GM18517 (cell line): ENCODE results near the gene AQP12B.

Experiments
- ATAC-seq: cut with Tn5 transposase; IDR thresholded peaks from one replicate; pipeline ENCODE4 v1.9.1; 2021; ENCODE audit warnings: mild to moderate bottlenecking, moderate library complexity; ENCODE audit not compliant: unreplicated experiment

AQP12B gene

DNA sequence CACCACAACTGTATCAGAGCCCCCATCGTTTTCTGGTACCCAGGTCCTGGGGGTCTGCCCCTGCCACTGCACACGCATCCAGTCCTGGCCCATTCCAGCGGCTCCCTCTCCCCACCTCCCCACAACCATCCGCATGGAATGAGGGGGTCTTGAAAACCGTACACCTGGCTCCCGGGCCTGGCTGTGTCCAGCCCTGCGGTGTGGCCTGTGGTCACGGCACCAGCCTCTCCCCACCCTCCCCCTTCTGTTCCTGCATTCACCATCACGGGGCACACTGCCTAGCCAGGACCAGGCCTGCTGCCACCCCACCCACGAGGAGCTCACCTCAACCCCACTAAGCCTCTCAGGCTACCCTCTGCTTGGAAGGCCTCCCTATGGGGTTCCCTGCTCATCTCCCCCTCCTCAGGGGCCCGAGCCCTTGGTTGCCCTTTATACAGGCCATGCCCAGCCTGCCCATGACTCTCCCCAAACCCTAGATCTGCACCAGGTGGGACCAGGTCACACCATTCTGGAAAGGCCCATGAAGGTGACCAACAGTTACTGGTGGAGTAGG, 46.0 kb downstream of the AQP12B start:
- ATAC-seq, result no peak

DNA sequence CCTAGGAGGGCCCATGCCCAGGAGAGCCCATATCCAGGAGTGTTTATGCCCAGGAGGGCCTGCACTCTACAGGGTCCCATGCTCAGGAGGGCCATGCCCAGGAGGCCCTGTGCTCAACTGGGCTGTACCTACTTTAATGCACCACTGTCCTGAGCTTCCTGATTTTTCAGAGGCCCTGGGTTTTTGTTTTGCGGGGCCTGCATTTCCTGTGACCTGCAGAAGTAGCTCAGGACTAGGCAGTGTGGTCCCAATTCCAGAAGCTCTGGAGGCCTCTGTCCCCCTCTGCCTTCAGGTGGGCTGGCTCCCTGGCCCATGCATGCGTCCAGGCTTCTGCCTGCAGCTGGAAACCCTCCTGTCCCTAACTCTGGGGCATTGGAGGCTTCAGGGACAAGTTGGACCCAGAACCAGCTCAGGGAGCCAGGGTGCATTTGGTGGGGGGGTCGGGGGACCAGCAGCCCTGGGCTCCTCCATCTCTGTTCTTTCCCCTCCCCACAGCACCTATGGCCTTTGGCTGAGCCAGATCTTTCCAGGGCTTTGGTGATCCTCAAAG, 46.6 kb downstream of the AQP12B start:
- no peak for ATAC-seq

DNA sequence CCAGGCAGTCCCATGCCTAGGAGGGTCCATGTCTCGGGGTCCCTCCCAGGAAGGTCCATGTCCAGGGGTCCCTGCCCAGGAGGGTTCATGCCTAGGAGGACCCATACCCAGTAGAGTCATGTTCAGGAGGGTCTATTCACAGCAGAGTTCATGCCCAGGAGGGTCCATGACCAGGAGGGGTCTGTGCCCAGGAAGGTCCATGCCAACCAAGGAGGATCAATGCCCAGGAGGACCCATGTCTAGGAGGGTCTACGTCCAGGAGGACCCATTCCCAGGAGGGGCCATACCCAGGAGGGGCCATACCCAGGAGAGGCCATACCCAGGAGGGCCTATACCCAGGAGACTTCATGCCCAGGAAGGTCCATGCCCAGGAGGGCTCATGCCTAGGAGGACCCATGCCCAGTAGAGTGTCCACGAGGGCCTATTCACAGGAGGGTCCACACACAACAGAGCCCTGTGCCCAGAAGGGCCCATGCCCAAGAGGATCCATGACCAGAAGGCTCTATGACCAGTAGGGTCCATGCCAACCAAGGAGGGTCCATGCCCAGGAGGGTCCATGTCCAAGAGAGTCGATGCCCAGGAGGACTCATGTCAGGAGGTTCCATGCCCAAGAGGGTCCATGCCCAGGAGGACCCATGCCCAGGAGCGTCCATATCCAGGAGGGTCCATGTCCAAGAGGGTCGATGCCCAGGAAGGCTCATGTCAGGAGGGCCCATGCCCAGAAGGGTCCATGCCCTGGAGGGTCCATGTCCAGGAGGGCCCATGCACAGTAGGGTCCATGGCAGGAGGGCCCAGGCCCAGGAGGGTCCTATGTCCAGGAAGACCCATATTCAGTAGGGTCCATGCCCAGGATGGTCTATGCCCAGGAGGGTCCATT, 47.3 kb downstream of the AQP12B start:
- no peak for ATAC-seq

DNA sequence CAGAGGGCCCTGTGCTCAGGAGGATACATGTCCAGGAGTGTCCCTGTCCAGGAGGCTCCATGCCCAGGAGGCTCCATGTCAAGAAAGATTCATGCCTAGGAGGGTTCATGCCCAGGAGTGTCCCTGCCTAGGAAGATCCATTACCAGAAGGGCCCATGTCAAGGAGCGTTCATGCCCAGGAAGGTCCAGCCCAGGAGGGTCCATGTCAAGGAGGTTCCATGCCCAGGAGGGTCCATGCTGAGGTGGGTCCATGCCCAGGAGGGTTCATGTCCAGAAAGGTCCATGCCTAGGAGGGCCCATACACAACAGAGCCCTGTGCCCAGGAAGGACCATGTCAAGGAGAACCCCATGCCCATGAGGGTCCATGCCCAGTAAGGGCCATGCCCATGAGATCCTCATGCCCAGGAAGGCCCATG, 50.4 kb downstream of the AQP12B start:
- ATAC-seq, result no peak

DNA sequence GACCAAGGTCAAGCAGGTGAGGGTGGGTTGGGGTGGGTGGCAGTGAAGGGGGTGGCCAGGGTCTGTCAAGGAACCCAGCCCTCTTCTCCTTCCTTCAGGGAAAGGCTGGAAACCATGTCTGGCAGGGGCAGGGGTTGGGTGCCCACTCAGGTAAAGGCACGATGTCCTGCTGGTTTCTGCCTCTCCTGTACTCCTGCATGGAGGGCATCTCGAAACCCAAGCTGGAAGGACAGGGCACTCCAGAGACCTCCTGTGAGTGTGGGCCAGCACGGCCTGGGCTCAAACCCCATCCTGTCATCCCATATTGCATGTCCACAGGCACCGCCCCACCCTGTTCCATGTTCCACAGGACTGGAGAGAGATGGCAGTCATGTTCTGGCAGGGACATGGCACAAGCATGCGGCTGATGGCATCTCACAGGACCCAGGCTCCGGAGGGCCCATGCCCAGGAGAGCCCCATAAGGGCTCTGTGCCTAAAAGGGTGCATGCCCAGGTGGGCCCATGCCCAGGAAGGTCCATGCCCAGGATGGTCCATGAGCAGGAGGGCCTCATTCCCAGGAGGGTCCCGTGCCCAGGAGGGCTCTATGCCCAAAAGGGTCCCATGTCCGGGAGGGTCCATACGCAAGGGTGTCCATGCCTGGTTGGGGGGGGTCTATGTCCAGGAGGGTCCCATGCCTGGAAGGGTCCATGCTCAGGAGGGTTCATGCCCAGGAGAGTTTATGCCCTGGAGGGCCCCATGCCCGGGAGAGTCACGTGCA, 51.0 kb downstream of the AQP12B start:
- ATAC-seq, result no peak

DNA sequence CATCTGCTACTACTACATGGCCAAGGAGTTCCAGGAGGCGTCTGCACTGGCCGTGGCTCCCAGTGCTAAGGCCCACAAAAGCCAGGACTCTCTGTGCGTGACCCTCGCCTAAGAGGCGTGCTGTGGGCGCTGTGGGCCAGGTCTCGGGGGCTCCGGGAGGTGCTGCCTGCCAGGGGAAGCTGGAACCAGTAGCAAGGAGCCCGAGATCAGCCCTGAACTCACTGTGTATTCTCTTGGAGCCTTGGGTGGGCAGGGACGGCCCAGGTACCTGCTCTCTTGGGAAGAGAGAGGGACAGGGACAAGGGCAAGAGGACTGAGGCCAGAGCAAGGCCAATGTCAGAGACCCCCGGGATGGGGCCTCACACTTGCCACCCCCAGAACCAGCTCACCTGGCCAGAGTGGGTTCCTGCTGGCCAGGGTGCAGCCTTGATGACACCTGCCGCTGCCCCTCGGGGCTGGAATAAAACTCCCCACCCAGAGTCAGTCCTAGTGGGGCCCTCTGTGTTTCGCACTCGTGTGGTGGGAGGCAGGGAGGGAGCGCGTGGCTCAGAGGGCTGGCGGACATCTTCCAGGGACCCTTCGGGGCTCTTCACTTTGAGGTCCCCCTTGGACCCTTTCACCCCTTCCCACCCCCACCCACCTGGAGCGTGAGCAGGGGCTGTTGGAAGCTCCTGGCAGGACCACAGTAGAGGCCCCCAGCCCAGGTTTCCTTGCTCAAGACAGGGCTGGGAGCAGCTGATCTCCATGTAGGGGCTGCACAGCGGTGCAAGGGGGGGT, 51.7 kb downstream of the AQP12B start:
- ATAC-seq, result no peak

DNA sequence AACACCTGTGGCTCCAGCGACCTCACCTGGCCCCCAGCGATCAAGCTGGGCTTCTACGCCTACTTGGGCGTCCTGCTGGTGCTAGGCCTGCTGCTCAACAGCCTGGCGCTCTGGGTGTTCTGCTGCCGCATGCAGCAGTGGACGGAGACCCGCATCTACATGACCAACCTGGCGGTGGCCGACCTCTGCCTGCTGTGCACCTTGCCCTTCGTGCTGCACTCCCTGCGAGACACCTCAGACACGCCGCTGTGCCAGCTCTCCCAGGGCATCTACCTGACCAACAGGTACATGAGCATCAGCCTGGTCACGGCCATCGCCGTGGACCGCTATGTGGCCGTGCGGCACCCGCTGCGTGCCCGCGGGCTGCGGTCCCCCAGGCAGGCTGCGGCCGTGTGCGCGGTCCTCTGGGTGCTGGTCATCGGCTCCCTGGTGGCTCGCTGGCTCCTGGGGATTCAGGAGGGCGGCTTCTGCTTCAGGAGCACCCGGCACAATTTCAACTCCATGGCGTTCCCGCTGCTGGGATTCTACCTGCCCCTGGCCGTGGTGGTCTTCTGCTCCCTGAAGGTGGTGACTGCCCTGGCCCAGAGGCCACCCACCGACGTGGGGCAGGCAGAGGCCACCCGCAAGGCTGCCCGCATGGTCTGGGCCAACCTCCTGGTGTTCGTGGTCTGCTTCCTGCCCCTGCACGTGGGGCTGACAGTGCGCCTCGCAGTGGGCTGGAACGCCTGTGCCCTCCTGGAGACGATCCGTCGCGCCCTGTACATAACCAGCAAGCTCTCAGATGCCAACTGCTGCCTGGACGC, 52.5 kb downstream of the AQP12B start:
- no peak for ATAC-seq

DNA sequence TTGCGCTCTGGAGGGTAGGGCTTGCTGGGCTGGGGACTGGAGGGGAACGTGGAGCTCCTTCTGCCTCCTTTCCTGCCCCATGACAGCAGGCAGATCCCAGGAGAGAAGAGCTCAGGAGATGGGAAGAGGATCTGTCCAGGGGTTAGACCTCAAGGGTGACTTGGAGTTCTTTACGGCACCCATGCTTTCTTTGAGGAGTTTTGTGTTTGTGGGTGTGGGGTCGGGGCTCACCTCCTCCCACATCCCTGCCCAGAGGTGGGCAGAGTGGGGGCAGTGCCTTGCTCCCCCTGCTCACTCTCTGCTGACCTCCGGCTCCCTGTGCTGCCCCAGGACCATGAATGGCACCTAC, 53.1 kb downstream of the AQP12B start:
- no peak for ATAC-seq

DNA sequence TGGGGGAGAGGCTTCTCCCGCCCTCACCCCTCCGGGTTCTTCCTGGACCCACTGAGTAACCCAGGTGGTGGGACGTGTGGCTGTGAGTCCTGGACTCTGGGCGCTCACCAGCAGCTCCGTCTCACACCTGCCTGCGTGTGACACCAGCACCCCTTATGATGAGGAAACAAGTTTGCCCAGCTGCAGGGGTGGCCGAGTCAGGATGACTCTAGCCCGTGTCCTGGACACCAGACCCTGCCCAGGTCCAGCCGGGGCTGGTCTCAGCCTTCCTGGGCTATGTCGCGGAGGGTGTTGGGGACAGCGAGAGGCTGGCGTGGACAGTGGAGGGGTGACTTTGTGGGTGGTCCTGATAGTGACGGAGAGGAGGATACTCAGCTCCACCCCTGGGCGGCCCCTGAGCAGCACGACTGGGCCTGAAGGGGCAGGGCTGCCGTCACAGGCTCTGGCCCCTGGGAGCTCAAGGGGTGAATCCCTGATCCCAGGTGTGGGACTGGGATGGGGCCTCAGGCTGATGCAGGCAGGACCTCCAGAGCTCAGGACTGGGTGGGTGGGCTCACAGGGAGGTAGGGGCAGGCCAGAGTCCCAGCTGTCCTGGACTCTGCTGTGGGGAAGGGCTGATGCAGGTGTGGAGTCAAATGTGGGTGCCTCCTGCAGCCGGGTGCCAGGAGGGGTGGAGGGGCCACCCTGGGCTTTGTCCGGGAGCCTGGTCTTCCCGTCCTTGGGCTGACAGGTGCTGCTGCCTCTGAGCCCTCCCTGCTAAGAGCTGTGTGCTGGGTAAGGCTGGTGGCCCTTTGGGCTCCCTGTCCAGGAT, 53.7 kb downstream of the AQP12B start:
- ATAC-seq, result no peak

DNA sequence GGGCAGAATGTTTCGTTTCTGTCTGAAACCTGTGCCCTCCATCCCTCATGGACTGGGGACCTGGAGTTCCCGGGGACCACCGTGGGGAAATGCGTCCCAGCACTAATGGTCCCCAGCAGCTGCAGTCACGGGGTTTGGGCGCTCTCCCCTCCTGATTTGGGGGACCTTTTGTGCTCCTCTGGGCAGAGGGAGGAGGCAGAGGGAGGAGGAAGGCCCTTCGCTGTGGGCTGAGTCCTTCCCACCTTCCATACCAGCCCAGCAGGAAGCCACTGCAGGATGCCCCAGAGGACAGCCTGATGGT, 54.2 kb downstream of the AQP12B start:
- no peak for ATAC-seq

DNA sequence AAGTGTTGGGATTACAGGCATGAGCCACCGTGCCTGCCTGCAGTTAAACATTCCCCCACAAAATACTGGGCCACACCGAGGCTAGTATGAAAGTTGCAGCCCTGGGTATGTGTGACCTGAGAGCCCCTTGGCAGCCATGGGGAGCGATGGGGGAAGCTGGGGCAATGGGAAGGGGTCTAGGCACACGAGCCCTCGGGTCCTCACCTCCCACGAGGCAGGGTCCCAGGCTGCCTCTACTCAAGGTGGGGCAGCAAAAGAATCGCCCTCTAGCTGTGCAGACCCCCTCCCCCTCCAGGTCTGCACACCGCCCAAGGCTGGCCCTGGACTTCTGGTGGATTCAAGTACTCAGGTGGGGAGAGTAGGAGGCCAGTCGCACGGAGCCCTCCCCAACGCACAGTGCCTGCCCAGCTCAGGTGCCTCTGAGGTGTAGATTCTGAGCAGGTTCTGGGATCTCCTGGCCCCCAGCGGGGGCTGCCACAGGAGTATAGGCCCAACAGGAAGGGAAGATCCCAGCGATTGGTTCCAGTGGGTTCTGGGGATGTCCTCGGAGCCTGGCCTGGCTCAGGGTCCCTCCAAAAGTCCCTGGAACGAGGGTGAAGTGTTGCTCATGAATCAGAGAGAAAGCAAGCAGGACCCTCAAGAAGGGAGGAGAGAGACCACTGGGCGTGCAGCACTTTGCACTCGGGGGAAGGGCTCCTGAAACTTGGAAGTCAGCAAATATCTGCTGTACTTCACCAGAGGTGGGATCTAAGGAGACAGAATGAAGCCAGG, 54.8 kb downstream of the AQP12B start:
- no peak for ATAC-seq

DNA sequence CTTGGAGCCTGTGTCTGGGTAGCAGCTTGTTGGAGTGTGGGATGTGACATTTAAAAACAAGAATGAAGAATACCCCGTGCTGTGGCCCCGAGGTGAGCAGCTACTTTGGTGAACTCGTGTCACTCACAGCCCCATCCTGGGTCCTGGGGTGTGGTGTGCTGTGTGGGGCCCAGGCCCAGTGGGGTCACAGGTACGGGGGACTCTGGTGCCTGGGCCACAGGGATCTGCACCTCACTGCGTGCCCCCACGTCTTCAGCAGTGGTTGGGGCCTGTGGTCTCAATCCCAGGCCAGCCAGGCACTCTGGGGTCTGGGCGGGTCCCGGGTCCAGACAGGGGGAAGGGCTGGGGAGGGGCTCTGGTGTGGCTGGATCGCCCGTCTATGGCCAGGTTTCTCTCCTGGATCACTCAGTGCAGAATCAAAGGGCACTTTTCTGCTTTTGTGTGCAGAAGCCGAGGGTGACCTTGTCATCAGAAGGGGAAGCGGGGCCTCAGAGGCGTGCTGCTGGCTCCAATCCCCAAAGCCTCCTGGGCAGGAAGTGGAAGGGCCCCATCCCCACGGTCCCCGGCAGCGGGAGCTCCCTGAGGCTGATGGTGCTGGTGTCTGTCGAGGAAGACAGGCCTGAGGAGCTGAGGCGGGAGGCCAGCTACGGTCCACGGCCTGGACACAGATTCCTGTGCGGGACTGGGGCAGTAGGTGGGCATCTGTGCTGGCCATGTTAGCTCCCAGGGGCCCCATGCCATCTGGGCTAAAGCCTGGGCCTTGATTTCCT, 56.0 kb downstream of the AQP12B start:
- ATAC-seq, result no peak
